Adipocyte (in vitro differentiated cells): ENCODE measurements around the gene SLC24A5.

Source experiments
- DNase-seq: peaks from one replicate; pipeline ENCODE4 v3.0.0-alpha.2; 2015; ENCODE audit warnings: low read depth
- H3K27me3 ChIP-seq: replicated peaks from 2 replicates; pipeline ENCODE4 v1.7.0; 2013; ENCODE audit warnings: mild to moderate bottlenecking, low read length, moderate library complexity; ENCODE audit not compliant: control insufficient read depth, insufficient read depth
- H3K36me3 ChIP-seq: 2 replicates; pipeline ENCODE4 v1.7.0; 2013; ENCODE audit warnings: low read length, mild to moderate bottlenecking, moderate library complexity; ENCODE audit not compliant: control insufficient read depth, insufficient read depth, severe bottlenecking
- H3K4me1 ChIP-seq: 2 replicates; pipeline ENCODE4 v1.7.0; 2013; ENCODE audit warnings: mild to moderate bottlenecking, low read length, moderate library complexity; ENCODE audit not compliant: control insufficient read depth, insufficient read depth
- H3K4me3 ChIP-seq: 2 replicates; pipeline ENCODE4 v1.7.0; 2013; ENCODE audit warnings: mild to moderate bottlenecking, low read length, moderate library complexity
- H3K9ac ChIP-seq: 2 replicates; pipeline ENCODE4 v1.7.0; 2013; ENCODE audit warnings: mild to moderate bottlenecking, low read length, moderate library complexity
- H3K9me3 ChIP-seq: 2 replicates; pipeline ENCODE4 v1.7.0; 2013; ENCODE audit warnings: mild to moderate bottlenecking, low read length, moderate library complexity; ENCODE audit not compliant: control insufficient read depth

Gene SLC24A5

DNA sequence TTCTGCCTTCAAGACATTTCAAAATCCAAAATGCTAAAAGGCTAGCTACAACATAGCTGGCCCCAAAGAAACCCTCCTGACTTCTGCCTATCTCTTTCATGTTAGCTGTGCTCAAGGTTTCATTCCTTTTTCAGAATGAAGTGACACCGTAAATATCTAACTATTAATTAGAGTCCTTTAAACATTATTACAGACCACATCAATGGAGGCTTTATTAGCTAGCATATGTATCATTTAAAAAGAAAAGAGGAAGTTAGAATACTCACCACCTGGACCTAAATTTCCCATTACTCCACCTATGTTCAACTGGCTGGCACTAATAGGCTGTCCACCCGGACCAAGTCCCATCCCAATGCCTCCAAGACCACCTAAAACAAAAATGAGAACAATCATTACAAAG lies 32.7 kb downstream of the SLC24A5 start:
- Histone ChIP-seq H3K4me1 (no peaks in the 10 kb centered on the region), H3K36me3 (no peaks in the 10 kb centered on the region), H3K9ac (no peak overlapping the region), H3K4me3 (no peak overlapping the region), H3K27me3 (no peaks in the 10 kb centered on the region), H3K9me3 (no peaks in the 10 kb centered on the region)
- no peak for DNase-seq

DNA sequence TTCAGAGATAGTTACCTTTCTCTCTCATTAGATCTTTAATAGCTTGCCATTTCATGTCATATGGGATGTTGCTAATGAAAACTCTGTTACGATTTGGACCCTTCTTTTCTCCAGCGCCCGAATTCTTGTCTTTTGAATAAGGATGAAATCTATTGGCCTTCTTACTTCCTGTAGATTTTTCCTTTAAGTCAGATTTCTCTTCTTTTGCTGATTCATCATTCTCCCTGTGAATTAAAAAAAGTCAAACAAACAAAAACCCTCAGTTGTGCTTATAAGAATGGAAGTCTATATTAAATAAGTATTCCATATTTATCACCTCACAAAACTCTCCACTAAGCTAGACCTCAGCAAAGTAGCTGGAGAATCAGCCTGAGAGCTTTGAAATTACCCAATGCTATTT lies 47.8 kb downstream of the SLC24A5 start:
- no peaks in the 10 kb centered on the region for H3K4me1 ChIP-seq
- H3K4me3 ChIP-seq, result no peak overlapping the region
- no peaks in the 10 kb centered on the region for H3K9me3 ChIP-seq
- H3K27me3 ChIP-seq, result no peaks in the 10 kb centered on the region
- H3K9ac ChIP-seq, result no peak overlapping the region
- no peaks in the 10 kb centered on the region for H3K36me3 ChIP-seq
- DNase-seq, result no peak

DNA sequence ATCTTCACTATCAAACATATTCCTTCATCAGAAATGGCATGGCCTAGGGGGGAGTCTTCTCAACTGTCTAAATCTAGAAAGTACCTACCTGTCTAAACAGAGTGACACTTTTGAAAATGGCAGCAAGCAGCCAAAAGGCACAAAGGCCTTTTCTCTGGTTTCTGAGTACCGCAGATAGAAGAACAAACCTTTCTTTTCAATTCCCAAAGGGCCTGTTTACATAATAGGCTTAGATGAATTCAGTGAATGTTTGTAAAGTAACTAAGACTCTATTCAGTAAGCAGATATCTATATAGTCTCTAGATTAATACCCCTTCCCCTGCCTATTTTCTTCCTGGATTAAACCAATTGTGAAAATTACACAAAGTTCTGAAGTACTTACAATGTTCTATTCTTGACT lies 50.2 kb downstream of the SLC24A5 start:
- Histone ChIP-seq H3K36me3 (no peaks in the 10 kb centered on the region), H3K27me3 (no peaks in the 10 kb centered on the region), H3K9me3 (no peaks in the 10 kb centered on the region), H3K9ac (no peak overlapping the region), H3K4me1 (no peaks in the 10 kb centered on the region), H3K4me3 (no peak overlapping the region)
- no peak for DNase-seq

DNA sequence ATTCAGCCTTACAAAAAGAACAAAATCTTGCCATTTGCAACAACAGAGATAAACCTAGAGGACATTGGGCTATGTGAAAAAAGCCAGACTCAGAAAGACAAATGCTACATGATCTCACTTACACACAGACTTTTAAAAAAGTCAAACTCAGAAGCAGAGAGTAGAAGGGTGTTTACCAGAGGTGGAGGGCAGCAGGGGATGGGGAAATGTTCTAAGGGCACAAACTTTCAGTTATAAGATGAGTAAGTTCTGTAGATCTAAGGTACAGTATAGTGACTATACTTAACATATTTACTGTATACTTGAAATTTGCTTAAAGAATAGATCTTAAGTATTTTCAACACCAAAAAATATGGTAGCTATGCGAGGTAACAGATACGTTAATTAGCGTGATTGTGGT lies 54.3 kb downstream of the SLC24A5 start:
- no peak for DNase-seq
- Histone ChIP-seq H3K9ac (no peak overlapping the region), H3K4me1 (no peaks in the 10 kb centered on the region), H3K27me3 (peaks cover 3% of the 10 kb centered on the region), H3K36me3 (no peaks in the 10 kb centered on the region), H3K4me3 (no peak overlapping the region), H3K9me3 (no peaks in the 10 kb centered on the region)

DNA sequence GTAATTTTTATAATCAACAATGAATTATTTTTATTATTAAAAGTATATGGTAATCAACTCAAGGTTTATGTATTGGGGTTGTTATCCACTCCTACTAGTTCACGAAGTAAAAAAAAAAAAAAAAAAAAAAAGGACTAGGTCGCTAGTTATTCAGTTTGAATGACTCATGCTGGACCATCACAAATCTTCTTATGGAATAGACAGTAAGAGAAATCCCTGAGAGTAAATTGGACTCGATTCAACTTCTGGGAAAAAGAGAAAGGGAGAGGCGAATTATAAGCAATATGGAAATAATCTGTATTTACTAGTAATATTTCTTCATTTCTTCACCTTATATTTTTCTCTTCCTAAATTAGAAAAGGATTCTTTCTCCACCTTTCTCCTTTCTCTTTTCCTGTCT lies 55.3 kb downstream of the SLC24A5 start:
- no peak overlapping the region for H3K4me3 ChIP-seq

DNA sequence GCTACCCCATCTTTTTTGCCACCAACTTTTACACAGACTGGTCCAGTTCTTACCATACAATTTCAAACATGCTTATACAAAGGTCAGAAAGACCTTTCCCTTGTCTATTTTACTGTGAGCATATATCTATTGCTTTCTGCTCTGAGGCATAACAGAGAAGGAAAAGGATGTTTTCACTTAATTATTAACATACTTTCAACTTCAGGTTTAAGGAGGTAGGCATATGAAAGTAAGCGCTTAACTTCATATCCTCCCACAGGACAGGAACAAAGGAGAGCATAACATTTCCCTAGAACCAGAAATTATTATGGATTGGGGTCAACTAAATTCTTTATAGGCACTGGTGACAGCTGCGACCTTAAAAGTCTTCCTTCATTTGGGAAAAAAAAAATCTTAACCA lies 56.2 kb downstream of the SLC24A5 start:
- H3K9me3 ChIP-seq, result no peaks in the 10 kb centered on the region
- H3K27me3 ChIP-seq, result peaks cover 3% of the 10 kb centered on the region
- H3K4me1 ChIP-seq, result no peaks in the 10 kb centered on the region
- peak overlapping the region; percentile 78 for H3K4me3 ChIP-seq
- DNase-seq, result no peak
- H3K9ac ChIP-seq, result no peak overlapping the region
- no peaks in the 10 kb centered on the region for H3K36me3 ChIP-seq

More for the DNA sequence above, 55.3 kb downstream of the SLC24A5 start:
- H3K4me1 ChIP-seq, result no peaks in the 10 kb centered on the region
- no peaks in the 10 kb centered on the region for H3K9me3 ChIP-seq
- DNase-seq, result no peak
- H3K36me3 ChIP-seq, result no peaks in the 10 kb centered on the region
- H3K27me3 ChIP-seq, result peaks cover 3% of the 10 kb centered on the region
- H3K9ac ChIP-seq, result no peak overlapping the region

DNA sequence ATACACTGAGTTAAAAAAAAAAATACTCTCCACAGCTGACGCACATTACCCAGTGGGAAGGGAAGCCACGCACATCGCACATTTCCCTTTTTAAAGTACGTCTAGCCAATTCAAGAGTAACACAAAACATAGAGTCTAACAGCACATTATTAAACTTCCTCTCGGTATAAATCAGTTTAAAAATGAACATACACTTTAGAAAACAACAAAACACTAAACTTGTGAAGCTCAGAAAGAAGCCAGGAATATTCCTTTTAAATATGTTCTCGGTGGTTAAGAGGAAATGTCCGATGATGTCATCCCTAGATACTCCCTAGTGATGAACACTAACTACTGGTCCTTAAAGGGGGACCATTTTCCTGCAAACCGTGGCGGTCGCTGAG lies 56.6 kb downstream of the SLC24A5 start:
- H3K4me1 ChIP-seq, result no peaks in the 10 kb centered on the region
- H3K4me3 ChIP-seq, result peak overlapping the region; percentile 78
- peak; percentile 68 for DNase-seq
- H3K9me3 ChIP-seq, result no peaks in the 10 kb centered on the region
- no peaks in the 10 kb centered on the region for H3K36me3 ChIP-seq
- H3K27me3 ChIP-seq, result peaks cover 3% of the 10 kb centered on the region
- H3K9ac ChIP-seq, result peak overlapping the region; percentile 45

DNA sequence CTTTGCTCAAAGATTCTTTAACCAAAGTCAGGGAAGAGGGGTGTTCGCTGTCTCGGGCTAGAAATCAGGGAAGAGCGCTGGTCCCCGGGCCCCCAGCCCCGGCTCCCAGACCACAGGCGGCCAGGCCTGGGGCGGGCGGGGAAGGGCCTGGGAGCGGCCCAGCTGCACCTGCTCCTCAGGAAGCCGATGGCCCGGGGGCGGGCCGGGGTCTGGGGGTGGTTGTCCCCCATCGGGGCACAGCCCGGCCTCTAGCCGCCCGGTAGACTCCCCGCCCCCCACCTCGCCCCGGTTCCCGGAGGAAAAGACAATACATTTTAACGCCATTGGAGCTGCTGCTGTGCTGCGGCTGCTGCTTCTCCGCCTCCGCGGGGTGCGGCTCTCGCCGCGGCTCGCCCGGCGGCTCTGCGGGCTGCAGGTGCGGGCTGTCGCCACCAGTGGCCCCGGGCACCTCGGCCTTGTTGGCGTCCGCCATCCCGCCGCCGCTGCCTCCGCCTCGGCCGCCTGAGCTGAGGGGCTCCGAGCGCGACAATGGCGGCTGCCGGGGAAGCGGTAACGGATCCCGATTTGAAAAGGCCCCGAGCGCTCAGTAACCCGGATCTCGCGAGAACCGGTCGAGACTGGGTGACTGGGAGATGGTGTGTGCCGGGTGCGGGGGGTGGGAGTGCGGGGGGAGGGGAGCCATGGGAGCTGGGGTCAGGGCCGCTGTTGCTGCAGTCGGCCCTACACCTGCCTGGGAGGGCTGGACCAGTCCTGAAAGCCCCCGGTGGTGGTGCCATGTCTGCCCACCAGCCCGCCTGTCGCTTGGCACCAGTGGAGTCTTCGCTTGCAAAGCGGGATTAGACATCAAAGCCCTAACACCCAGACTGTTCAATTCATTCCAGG lies 57.2 kb downstream of the SLC24A5 start, which contains the start of gene MYEF2:
Gene MYEF2 (minus strand): TSS at position 530 of the 882 bp plus-strand sequence. CDS start 58 bp downstream, at position 472.
- peaks cover 3% of the 10 kb centered on the region for H3K27me3 ChIP-seq
- peak within 1 kb of the TSS; percentile 78 for H3K4me3 ChIP-seq
- no peaks in the 10 kb centered on the region for H3K36me3 ChIP-seq
- no peaks in the 10 kb centered on the region for H3K4me1 ChIP-seq
- H3K9ac ChIP-seq, result peak within 1 kb of the TSS; percentile 45
- DNase-seq, result peak; percentile 86
- H3K9me3 ChIP-seq, result no peaks in the 10 kb centered on the region

DNA sequence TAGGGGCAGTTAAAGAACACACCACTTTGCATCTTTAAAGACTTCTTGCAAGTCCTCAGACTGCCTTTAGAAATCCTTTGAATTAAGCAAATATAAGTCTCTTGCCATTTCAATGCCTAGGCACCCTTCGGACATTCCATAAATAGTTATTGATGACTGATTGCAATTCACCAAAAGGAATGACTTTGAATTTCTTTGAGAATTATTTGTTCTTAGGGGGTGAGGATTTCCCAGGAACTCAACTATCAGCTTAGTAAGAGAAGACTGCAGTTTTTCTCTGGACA lies 57.8 kb downstream of the SLC24A5 start:
- H3K9me3 ChIP-seq, result no peaks in the 10 kb centered on the region
- H3K36me3 ChIP-seq, result no peaks in the 10 kb centered on the region
- H3K4me3 ChIP-seq, result peak overlapping the region; percentile 78
- H3K4me1 ChIP-seq, result no peaks in the 10 kb centered on the region
- peaks cover 3% of the 10 kb centered on the region for H3K27me3 ChIP-seq
- no peak overlapping the region for H3K9ac ChIP-seq
- DNase-seq, result no peak

DNA sequence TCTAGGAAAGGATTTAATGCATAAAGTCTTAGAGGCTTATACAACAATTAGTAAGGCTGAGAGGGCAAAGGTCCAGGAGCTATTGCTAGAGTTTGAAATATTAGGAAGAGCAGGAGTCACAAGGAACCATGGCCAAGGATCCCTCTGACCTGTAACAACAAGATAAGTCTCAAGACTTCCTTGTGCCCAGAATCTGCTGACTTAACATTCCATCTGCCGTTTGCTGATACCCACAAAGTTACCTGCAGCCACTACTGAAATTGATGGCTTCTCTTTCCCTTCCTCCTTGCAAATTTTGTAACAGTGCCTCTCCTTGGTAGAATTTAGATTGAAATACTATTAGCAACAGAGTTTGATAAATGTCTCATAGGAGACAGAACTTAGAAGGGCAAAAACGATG lies 62.0 kb downstream of the SLC24A5 start:
- no peaks in the 10 kb centered on the region for H3K4me1 ChIP-seq
- H3K27me3 ChIP-seq, result peaks cover 3% of the 10 kb centered on the region
- H3K9me3 ChIP-seq, result peaks cover 4% of the 10 kb centered on the region
- no peak overlapping the region for H3K9ac ChIP-seq
- no peak overlapping the region for H3K4me3 ChIP-seq
- DNase-seq, result no peak
- no peaks in the 10 kb centered on the region for H3K36me3 ChIP-seq

DNA sequence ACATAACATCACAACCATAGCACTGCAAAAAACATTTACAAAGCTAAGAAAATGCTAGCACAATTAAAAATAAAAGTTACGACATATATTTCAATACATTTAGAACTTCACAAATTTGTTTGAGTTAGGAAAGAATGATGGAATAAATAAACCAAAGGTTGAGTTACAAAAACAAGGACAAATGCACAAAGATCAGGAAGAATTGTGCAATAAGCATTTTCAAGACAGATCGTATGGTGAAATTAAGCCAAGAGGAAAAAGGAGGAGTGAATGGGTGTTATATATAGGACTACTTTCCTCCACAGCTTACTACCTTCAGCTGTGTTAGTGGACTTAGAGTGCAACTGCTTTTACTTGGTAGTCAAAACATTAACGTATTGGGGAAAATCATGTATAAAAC lies 64.7 kb downstream of the SLC24A5 start:
- no peaks in the 10 kb centered on the region for H3K27me3 ChIP-seq
- no peak overlapping the region for H3K9ac ChIP-seq
- H3K9me3 ChIP-seq, result peaks cover 4% of the 10 kb centered on the region
- no peak overlapping the region for H3K4me3 ChIP-seq
- DNase-seq, result no peak
- no peaks in the 10 kb centered on the region for H3K4me1 ChIP-seq
- no peaks in the 10 kb centered on the region for H3K36me3 ChIP-seq

DNA sequence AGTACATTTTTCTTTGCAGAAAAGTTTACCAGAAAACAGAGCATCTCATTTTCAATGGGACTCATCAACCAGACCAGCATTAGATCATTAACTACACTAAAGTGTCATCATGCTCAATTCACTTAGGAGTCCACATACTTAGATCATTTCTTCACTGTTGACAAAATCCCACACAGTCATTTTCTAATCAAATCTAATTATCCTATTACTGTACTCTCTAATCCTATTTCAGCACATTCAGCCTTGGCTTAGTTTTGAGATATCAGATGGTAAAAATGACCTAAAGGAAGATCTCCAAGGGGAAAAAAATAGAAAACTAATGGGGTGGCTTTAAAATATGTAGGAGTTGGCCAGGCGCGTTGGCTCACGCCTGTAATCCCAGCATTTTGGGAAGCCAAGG lies 65.5 kb downstream of the SLC24A5 start:
- no peak overlapping the region for H3K4me3 ChIP-seq
- H3K9ac ChIP-seq, result no peak overlapping the region
- peaks cover 4% of the 10 kb centered on the region for H3K4me1 ChIP-seq
- H3K9me3 ChIP-seq, result peaks cover 4% of the 10 kb centered on the region
- H3K36me3 ChIP-seq, result no peaks in the 10 kb centered on the region
- no peaks in the 10 kb centered on the region for H3K27me3 ChIP-seq
- no peak for DNase-seq
